HG03442 (cell line): ENCODE results near the gene NEO1.

Experiments used
- ATAC-seq: cut with Tn5 transposase; IDR thresholded peaks from one replicate; pipeline ENCODE4 v1.9.1; 2021; ENCODE audit warnings: mild to moderate bottlenecking, moderate library complexity; ENCODE audit not compliant: unreplicated experiment

The NEO1 gene

GRCh38 chr15:73249499-73249898, 197.2 kb downstream of the NEO1 start:
- ATAC-seq = no peak

GRCh38 chr15:73254598-73254997, 202.3 kb downstream of the NEO1 start:
- ATAC-seq = no peak

GRCh38 chr15:73258271-73259108, 206.2 kb downstream of the NEO1 start:
- ATAC-seq = peak; percentile 93

- ATAC-seq = no peak
These were observed 212.6 kb downstream of the NEO1 start for GRCh38 chr15:73264881-73265280.

GRCh38 chr15:73265536-73266153, 213.4 kb downstream of the NEO1 start:
- no peak for ATAC-seq

GRCh38 chr15:73268457-73268856, 216.2 kb downstream of the NEO1 start:
- no peak for ATAC-seq

- no peak for ATAC-seq
These were observed 218.3 kb downstream of the NEO1 start for GRCh38 chr15:73270366-73271097.

- ATAC-seq = no peak
These were observed 221.1 kb downstream of the NEO1 start for GRCh38 chr15:73273181-73274002.

- ATAC-seq = no peak
These were observed 223.6 kb downstream of the NEO1 start for GRCh38 chr15:73275862-73276261.

- ATAC-seq = no peak
These were observed 230.5 kb downstream of the NEO1 start for GRCh38 chr15:73282567-73283365.

- no peak for ATAC-seq
These were observed 231.2 kb downstream of the NEO1 start for GRCh38 chr15:73283366-73283962.

- no peak for ATAC-seq
These were observed 231.9 kb downstream of the NEO1 start for GRCh38 chr15:73284090-73284716.

GRCh38 chr15:73286311-73286710, 234.0 kb downstream of the NEO1 start:
- ATAC-seq = no peak

GRCh38 chr15:73287019-73287418, 234.8 kb downstream of the NEO1 start:
- ATAC-seq = no peak

GRCh38 chr15:73291441-73291840, 239.2 kb downstream of the NEO1 start:
- ATAC-seq = no peak

GRCh38 chr15:73293773-73294172, 241.5 kb downstream of the NEO1 start:
- no peak for ATAC-seq

- ATAC-seq = no peak
These were observed 243.5 kb downstream of the NEO1 start for GRCh38 chr15:73295630-73296286.

- no peak for ATAC-seq
These were observed 244.5 kb downstream of the NEO1 start for GRCh38 chr15:73296609-73297353.
